Embryonic facial prominence (tissue), 1 donor: ENCODE data around the gene NDUFAF5.

Experiments
- DNase-seq: peaks from one replicate; pipeline ENCODE4 v3.0.0-alpha.2; 2016; ENCODE audit errors: extremely low spot score

NDUFAF5 gene

GRCh38 chr20:13777171-13777601 lies 7.6 kb upstream of the NDUFAF5 start:
- DNase-seq = no peak

GRCh38 chr20:13778827-13779226 lies 6.0 kb upstream of the NDUFAF5 start:
- no peak for DNase-seq

- DNase-seq = no peak
These were observed 1.3 kb upstream of the NDUFAF5 start for GRCh38 chr20:13783528-13783927.

- no peak for DNase-seq
These were observed 446 bp upstream of the NDUFAF5 start for GRCh38 chr20:13784271-13784892.

- DNase-seq = no peak
These were observed 1.5 kb downstream of the NDUFAF5 start for GRCh38 chr20:13786143-13786828.

- no peak for DNase-seq
These were observed 3.5 kb downstream of the NDUFAF5 start for GRCh38 chr20:13788167-13788834.

GRCh38 chr20:13790708-13791107 lies 5.9 kb downstream of the NDUFAF5 start:
- DNase-seq = no peak

- DNase-seq = no peak
These were observed 7.0 kb downstream of the NDUFAF5 start for GRCh38 chr20:13791540-13792459.

- DNase-seq = no peak
These were observed 8.2 kb downstream of the NDUFAF5 start for GRCh38 chr20:13793001-13793400.

- no peak for DNase-seq
These were observed 9.8 kb downstream of the NDUFAF5 start for GRCh38 chr20:13794667-13795066.

- no peak for DNase-seq
These were observed 14.2 kb downstream of the NDUFAF5 start for GRCh38 chr20:13799040-13799439.

GRCh38 chr20:13799974-13800373 lies 15.1 kb downstream of the NDUFAF5 start:
- DNase-seq = no peak

- no peak for DNase-seq
These were observed 15.9 kb downstream of the NDUFAF5 start for GRCh38 chr20:13800728-13801134.

- DNase-seq = no peak
These were observed 24.5 kb downstream of the NDUFAF5 start for GRCh38 chr20:13809373-13809772.

GRCh38 chr20:13809855-13810254 lies 25.0 kb downstream of the NDUFAF5 start:
- DNase-seq = no peak

GRCh38 chr20:13810446-13810845 lies 25.6 kb downstream of the NDUFAF5 start:
- no peak for DNase-seq

GRCh38 chr20:13813910-13814309 lies 29.1 kb downstream of the NDUFAF5 start:
- no peak for DNase-seq

- DNase-seq = no peak
These were observed 29.8 kb downstream of the NDUFAF5 start for GRCh38 chr20:13814672-13815071.

GRCh38 chr20:13816757-13817156 lies 31.9 kb downstream of the NDUFAF5 start:
- no peak for DNase-seq

GRCh38 chr20:13817342-13817741 lies 32.5 kb downstream of the NDUFAF5 start:
- no peak for DNase-seq

- DNase-seq = peak; percentile 15
These were observed 35.2 kb downstream of the NDUFAF5 start for GRCh38 chr20:13819885-13820645.
